Liver (tissue), 9 donors: ENCODE measurements around the gene RELN. TPM values are rescaled to one million over a fixed set of nuclear protein-coding genes. Genes with fewer than 3 reads are reported as not detected.

Source experiments
- DNase-seq: peaks from one replicate; pipeline ENCODE4 v3.0.0-alpha.2; 2017; ENCODE audit warnings: low spot score
- H3K27ac ChIP-seq, 2 donors: one replicate each; pipeline ENCODE4 v1.7.0; 2013; ENCODE audit warnings: inconsistent platforms in 2 of 2, low read length in 2 of 2, control low read depth in 1 of 2, low read depth in 1 of 2, mild to moderate bottlenecking in 1 of 2
- H3K27me3 ChIP-seq, 4 donors: one replicate each; pipeline versions ENCODE4 v1.6.1 to v1.7.0; 2013; ENCODE audit warnings: low read length in 3 of 4, inconsistent platforms in 1 of 4, mild to moderate bottlenecking in 1 of 4, moderate library complexity in 1 of 4; ENCODE audit not compliant: control insufficient read depth in 4 of 4, insufficient read depth in 4 of 4
- H3K36me3 ChIP-seq, 4 donors: one replicate each; pipeline versions ENCODE4 v1.6.1 to v1.7.0; 2013; ENCODE audit warnings: low read length in 3 of 4, mild to moderate bottlenecking in 3 of 4, low read depth in 1 of 4, moderate library complexity in 1 of 4; ENCODE audit not compliant: control insufficient read depth in 4 of 4, insufficient read depth in 3 of 4
- H3K4me1 ChIP-seq, 4 donors: one replicate each; pipeline versions ENCODE4 v1.6.1 to v1.7.0; 2013; ENCODE audit warnings: low read length in 3 of 4, mild to moderate bottlenecking in 3 of 4, moderate library complexity in 1 of 4; ENCODE audit not compliant: control insufficient read depth in 4 of 4, insufficient read depth in 4 of 4
- H3K4me3 ChIP-seq, 3 donors: one replicate each; pipeline versions ENCODE4 v1.6.1 to v1.7.0; 2013; ENCODE audit warnings: low read length in 3 of 3, control low read depth in 1 of 3, low read depth in 1 of 3, mild to moderate bottlenecking in 1 of 3
- H3K9ac ChIP-seq, 2 donors: one replicate each; pipeline ENCODE4 v1.7.0; 2013; ENCODE audit warnings: low read length in 2 of 2, mild to moderate bottlenecking in 2 of 2, moderate library complexity in 2 of 2, control low read depth in 1 of 2, low read depth in 1 of 2
- H3K9me3 ChIP-seq, 4 donors: one replicate each; pipeline versions ENCODE4 v1.6.1 to v1.7.0; 2013; ENCODE audit warnings: low read length in 3 of 4; ENCODE audit not compliant: control insufficient read depth in 4 of 4
- ATF3 ChIP-seq: IDR thresholded peaks from 2 replicates; pipeline ENCODE4 v1.6.1; 2016; ENCODE audit warnings: antibody characterized with exemption
- CTCF ChIP-seq: fragments of 150-350 bp; IDR thresholded peaks from 2 replicates; pipeline ENCODE4 v1.5.1; 2017; ENCODE audit warnings: improper control_type of control experiment, low read depth, low read length; ENCODE audit not compliant: missing input control
- FOXA1 ChIP-seq: IDR thresholded peaks from 2 replicates; pipeline ENCODE4 v1.6.1; 2016; ENCODE audit warnings: antibody characterized with exemption
- FOXA2 ChIP-seq: IDR thresholded peaks from 2 replicates; pipeline ENCODE4 v1.6.1; 2016; ENCODE audit warnings: antibody characterized with exemption
- GABPA ChIP-seq, 2 donors: IDR thresholded peaks in 1 of 2; conservative IDR thresholded peaks in 1 of 2; 2 replicates each; pipeline ENCODE4 v1.6.1; 2016; ENCODE audit warnings: antibody characterized with exemption in 2 of 2, mild to moderate bottlenecking in 1 of 2, moderate library complexity in 1 of 2
- HNF4G ChIP-seq: IDR thresholded peaks from 2 replicates; pipeline ENCODE4 v1.6.1; 2016; ENCODE audit warnings: antibody characterized with exemption
- JUND ChIP-seq, 2 donors: IDR thresholded peaks; 2 replicates each; pipeline ENCODE4 v1.6.1; 2016; ENCODE audit warnings: antibody characterized with exemption in 2 of 2
- MAX ChIP-seq: IDR thresholded peaks from 2 replicates; pipeline ENCODE4 v1.6.1; 2016; ENCODE audit warnings: antibody characterized with exemption
- REST ChIP-seq: IDR thresholded peaks from 2 replicates; pipeline ENCODE4 v1.6.1; 2016; ENCODE audit warnings: antibody characterized with exemption, mild to moderate bottlenecking
- RXRA ChIP-seq, 2 donors: IDR thresholded peaks; 2 replicates each; pipeline ENCODE4 v1.6.1; 2017 to 2018; ENCODE audit warnings: antibody characterized with exemption in 2 of 2, mild to moderate bottlenecking in 1 of 2
- SP1 ChIP-seq: IDR thresholded peaks from 2 replicates; pipeline ENCODE4 v1.6.1; 2018; ENCODE audit warnings: antibody characterized with exemption, mild to moderate bottlenecking
- YY1 ChIP-seq: IDR thresholded peaks from 2 replicates; pipeline ENCODE4 v1.6.1; 2016; ENCODE audit warnings: antibody characterized with exemption, mild to moderate bottlenecking
- ZBTB33 ChIP-seq: IDR thresholded peaks from 2 replicates; pipeline ENCODE4 v1.6.1; 2016; ENCODE audit warnings: antibody characterized with exemption
- WGBS: extraction: QIAGEN DNeasy Blood & Tissue Kit; methylation state at CpG from one replicate; pipeline ENCODE4 v1.1.7; 2013; 5-methylcytosine and 5-hydroxymethylcytosine counted together
- polyA plus RNA-seq, 2 donors: library from polyadenylated mRNA; stranded (reverse) in 1 of 2; unstranded in 1 of 2; fragments of 200-250 nt in 1 of 2; fragments of >200 nt in 1 of 2; fragmentation: Nextera tagmentation in 1 of 2; extraction: Ambion mirVana in 1 of 2; gene quantifications; one replicate each; pipeline versions ENCODE4 v1.2.1 to v1.2.3, GENCODE V29; 2013 to 2015
- total RNA-seq, 2 donors: library from RNA; depleted of rRNA; stranded (reverse); fragments of >200 nt; gene quantifications; one replicate each; pipeline ENCODE4 v1.2.3, GENCODE V29; 2014
- donor health status: healthy.
- donor health status: healthy.
- donor health status: healthy.
- donor health status: healthy.
- donor health status: healthy.

Gene RELN
- total and polyA plus RNA-seq, 4 donors = 10.0 to 69.8 (median 28.4) TPM

GRCh38 chr7:103797647-103798307 is 191.7 kb downstream of the RELN start:
- Histone ChIP-seq H3K4me1 (no peaks in the 10 kb centered on the region), H3K27ac (no peak overlapping the region), H3K4me3 (no peak overlapping the region), H3K9ac (no peak overlapping the region), H3K36me3 (no peaks in the 10 kb centered on the region), H3K9me3 (no peaks in the 10 kb centered on the region), H3K27me3 (no peaks in the 10 kb centered on the region)
- TF ChIP-seq REST = no peak
- TF ChIP-seq FOXA1 = no peak
- TF ChIP-seq SP1 = no peak
- no peak for TF ChIP-seq GABPA (IDR thresholded peaks at IDR 0.05 in 1 of 2, conservative IDR thresholded peaks at IDR 0.05 in 1 of 2)
- TF ChIP-seq HNF4G = no peak
- no peak for TF ChIP-seq RXRA (IDR thresholded peaks at IDR 0.05)
- TF ChIP-seq CTCF = no peak
- no peak for TF ChIP-seq MAX
- no peak for TF ChIP-seq JUND (IDR thresholded peaks at IDR 0.05)
- no peak for TF ChIP-seq ZBTB33
- no peak for TF ChIP-seq FOXA2
- TF ChIP-seq ATF3 = no peak
- no peak for TF ChIP-seq YY1
- 77% methylated on average over 3 of the region's 3 CpGs for WGBS
- no peak for DNase-seq

- Histone ChIP-seq H3K36me3 (no peaks in the 10 kb centered on the region), H3K4me1 (no peaks in the 10 kb centered on the region), H3K4me3 (no peak overlapping the region), H3K27ac (no peak overlapping the region), H3K9ac (no peak overlapping the region), H3K9me3 (peaks cover 0 to 5% (median 0%) of the 10 kb centered on the region in 4 donors), H3K27me3 (no peaks in the 10 kb centered on the region)
- 94% methylated on average over 7 of the region's 7 CpGs for WGBS
- no peak for DNase-seq
- TF ChIP-seq YY1 = no peak
- TF ChIP-seq GABPA (IDR thresholded peaks at IDR 0.05 in 1 of 2, conservative IDR thresholded peaks at IDR 0.05 in 1 of 2) = no peak
Observed at GRCh38 chr7:103796327-103796962, 193.0 kb downstream of the RELN start.
